ENCODE measurements around the gene RPS17. TPM values are rescaled to one million over a fixed set of nuclear protein-coding genes. Genes with fewer than 3 reads are reported as not detected.

The RPS17 gene
- total RNA-seq, 1 donor from 2014 or later = 3,589 TPM

- H3K36me3 ChIP-seq = no peaks in the 10 kb centered on the region
- Mint-ChIP-seq H3K4me3 (no peak overlapping the region), H3K4me1 (peaks cover 4% of the 10 kb centered on the region), H3K27ac (no peak overlapping the region), H3K36me3 (no peaks in the 10 kb centered on the region), H3K27me3 (ENCODE audit: insufficient read depth, low read depth) (peaks cover 10% of the 10 kb centered on the region), H3K9me3 (no peaks in the 10 kb centered on the region)
- H3K27me3 ChIP-seq = no peaks in the 10 kb centered on the region
- no peaks in the 10 kb centered on the region for H3K79me2 ChIP-seq (ENCODE audit: low read depth)
- DNase-seq (ENCODE audit: low spot score) = no peak
- no peak overlapping the region for H3K4me3 ChIP-seq
- H3K9ac ChIP-seq = no peak overlapping the region
- no peaks in the 10 kb centered on the region for H3K9me3 ChIP-seq (ENCODE audit: low read depth)
- TF ChIP-seq EZH2 (IDR thresholded peaks at IDR 0.05) = no peak
- TF ChIP-seq, protein P1, sequence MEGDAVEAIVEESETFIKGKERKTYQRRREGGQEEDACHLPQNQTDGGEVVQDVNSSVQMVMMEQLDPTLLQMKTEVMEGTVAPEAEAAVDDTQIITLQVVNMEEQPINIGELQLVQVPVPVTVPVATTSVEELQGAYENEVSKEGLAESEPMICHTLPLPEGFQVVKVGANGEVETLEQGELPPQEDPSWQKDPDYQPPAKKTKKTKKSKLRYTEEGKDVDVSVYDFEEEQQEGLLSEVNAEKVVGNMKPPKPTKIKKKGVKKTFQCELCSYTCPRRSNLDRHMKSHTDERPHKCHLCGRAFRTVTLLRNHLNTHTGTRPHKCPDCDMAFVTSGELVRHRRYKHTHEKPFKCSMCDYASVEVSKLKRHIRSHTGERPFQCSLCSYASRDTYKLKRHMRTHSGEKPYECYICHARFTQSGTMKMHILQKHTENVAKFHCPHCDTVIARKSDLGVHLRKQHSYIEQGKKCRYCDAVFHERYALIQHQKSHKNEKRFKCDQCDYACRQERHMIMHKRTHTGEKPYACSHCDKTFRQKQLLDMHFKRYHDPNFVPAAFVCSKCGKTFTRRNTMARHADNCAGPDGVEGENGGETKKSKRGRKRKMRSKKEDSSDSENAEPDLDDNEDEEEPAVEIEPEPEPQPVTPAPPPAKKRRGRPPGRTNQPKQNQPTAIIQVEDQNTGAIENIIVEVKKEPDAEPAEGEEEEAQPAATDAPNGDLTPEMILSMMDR (IDR thresholded peaks at IDR 0.05) = no peak
- no peaks in the 10 kb centered on the region for H3F3A ChIP-seq (ENCODE audit: low read depth)
- no peak overlapping the region for H2AFZ ChIP-seq (replicated peaks)
- no peaks in the 10 kb centered on the region for H4K20me1 ChIP-seq (ENCODE audit: low read depth)
- H3K4me1 ChIP-seq = peaks cover 8% of the 10 kb centered on the region
- H3K4me2 ChIP-seq = no peak overlapping the region
- H3K27ac ChIP-seq = no peak overlapping the region
These were observed 40.5 kb upstream of the RPS17 start for GRCh38 chr15:82580713-82581112.

DNA sequence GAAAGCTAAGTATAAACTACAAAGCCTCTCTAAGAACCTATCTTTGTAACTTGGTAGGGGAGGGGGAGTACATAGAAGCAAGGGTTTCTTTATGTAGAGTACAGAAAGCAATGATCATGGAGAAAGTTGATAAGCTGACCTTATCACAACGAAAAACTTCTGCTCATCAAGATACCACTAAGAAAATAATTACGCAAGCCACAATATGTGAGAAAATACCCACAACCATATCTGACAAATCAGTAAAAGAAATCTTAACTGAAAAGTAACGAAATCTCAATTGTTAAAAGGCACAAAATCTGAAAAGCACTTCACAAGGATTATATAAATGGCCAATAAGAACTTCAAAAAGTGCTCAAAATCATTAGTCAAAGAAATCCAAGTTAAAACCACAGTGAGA, 35.1 kb upstream of the RPS17 start:
- Histone ChIP-seq H2AFZ (replicated peaks) (no peak overlapping the region), H3K4me3 (no peak overlapping the region), H3K9me3 (ENCODE audit: low read depth) (no peaks in the 10 kb centered on the region), H3K4me1 (peaks cover 20% of the 10 kb centered on the region), H3K27ac (no peak overlapping the region), H3K36me3 (no peaks in the 10 kb centered on the region), H3K79me2 (ENCODE audit: low read depth) (no peaks in the 10 kb centered on the region), H4K20me1 (ENCODE audit: low read depth) (no peaks in the 10 kb centered on the region), H3K9ac (no peak overlapping the region), H3K27me3 (no peaks in the 10 kb centered on the region), H3K4me2 (no peak overlapping the region), H3F3A (ENCODE audit: low read depth) (no peaks in the 10 kb centered on the region)
- Mint-ChIP-seq H3K4me1 (peaks cover 26% of the 10 kb centered on the region), H3K27ac (no peak overlapping the region), H3K36me3 (no peaks in the 10 kb centered on the region), H3K27me3 (ENCODE audit: insufficient read depth, low read depth) (peaks cover 8% of the 10 kb centered on the region), H3K4me3 (no peak overlapping the region), H3K9me3 (no peaks in the 10 kb centered on the region)
- TF ChIP-seq EZH2 (IDR thresholded peaks at IDR 0.05) = no peak
- TF ChIP-seq, protein P1 (IDR thresholded peaks at IDR 0.05) = no peak
- TF ChIP-seq EZH2phosphoT487 (IDR thresholded peaks at IDR 0.05) = no peak
- DNase-seq (ENCODE audit: low spot score) = no peak

DNA sequence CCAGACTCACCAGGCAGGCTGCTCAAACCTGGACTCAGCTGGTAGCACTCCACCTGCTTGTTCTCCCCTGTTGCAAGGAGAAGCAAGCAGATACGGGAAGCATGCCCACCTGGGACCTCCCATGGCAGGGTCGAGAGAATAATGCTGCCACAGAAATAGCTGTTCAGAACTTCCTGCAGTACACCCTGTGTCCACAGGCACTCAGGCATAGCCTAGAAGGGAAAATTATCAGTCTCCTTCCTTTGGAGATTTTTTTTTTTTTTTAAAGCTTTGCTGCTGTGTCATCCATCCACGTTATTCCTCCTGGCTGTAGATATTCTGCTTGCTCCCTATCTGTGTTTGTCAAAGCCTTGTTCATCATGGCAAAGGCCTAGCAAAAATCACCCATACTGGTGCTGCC, 32.7 kb upstream of the RPS17 start:
- Histone ChIP-seq H4K20me1 (ENCODE audit: low read depth) (no peaks in the 10 kb centered on the region), H3K9ac (no peak overlapping the region), H3K4me2 (no peak overlapping the region), H3K4me1 (peaks cover 20% of the 10 kb centered on the region), H2AFZ (replicated peaks) (no peak overlapping the region), H3K27me3 (no peaks in the 10 kb centered on the region), H3K79me2 (ENCODE audit: low read depth) (no peaks in the 10 kb centered on the region), H3K9me3 (ENCODE audit: low read depth) (no peaks in the 10 kb centered on the region), H3K36me3 (no peaks in the 10 kb centered on the region), H3K27ac (no peak overlapping the region), H3K4me3 (no peak overlapping the region), H3F3A (ENCODE audit: low read depth) (no peaks in the 10 kb centered on the region)
- TF ChIP-seq, protein P1 (IDR thresholded peaks at IDR 0.05) = no peak
- no peak for TF ChIP-seq EZH2 (IDR thresholded peaks at IDR 0.05)
- TF ChIP-seq EZH2phosphoT487 (IDR thresholded peaks at IDR 0.05) = no peak
- Mint-ChIP-seq H3K9me3 (no peaks in the 10 kb centered on the region), H3K27me3 (ENCODE audit: insufficient read depth, low read depth) (peaks cover 2% of the 10 kb centered on the region), H3K36me3 (no peaks in the 10 kb centered on the region), H3K4me1 (peaks cover 27% of the 10 kb centered on the region), H3K4me3 (peak overlapping the region; percentile 4), H3K27ac (peak overlapping the region; percentile 0)
- DNase-seq (ENCODE audit: low spot score) = no peak
